CD4-positive, alpha-beta T cell treated with Interleukin-10 for 1 hour (primary cell): Measurements from ENCODE around the gene TMEM39B.
A peak's percentile ranks its signal among the peaks of the same experiment; 100 is the strongest.
"Not testable (repeated sequence)": the region's sequence is repeated elsewhere in the genome, so short reads cannot be mapped to it uniquely, and the experiment has no call there.

Source experiments
- DNase-seq: peaks from one replicate; pipeline ENCODE4 v3.0.0-alpha.2; 2020

TMEM39B gene

GRCh38 chr1:32071758-32072621, 749 bp upstream of the TMEM39B start:
- DNase-seq: no peak

DNA sequence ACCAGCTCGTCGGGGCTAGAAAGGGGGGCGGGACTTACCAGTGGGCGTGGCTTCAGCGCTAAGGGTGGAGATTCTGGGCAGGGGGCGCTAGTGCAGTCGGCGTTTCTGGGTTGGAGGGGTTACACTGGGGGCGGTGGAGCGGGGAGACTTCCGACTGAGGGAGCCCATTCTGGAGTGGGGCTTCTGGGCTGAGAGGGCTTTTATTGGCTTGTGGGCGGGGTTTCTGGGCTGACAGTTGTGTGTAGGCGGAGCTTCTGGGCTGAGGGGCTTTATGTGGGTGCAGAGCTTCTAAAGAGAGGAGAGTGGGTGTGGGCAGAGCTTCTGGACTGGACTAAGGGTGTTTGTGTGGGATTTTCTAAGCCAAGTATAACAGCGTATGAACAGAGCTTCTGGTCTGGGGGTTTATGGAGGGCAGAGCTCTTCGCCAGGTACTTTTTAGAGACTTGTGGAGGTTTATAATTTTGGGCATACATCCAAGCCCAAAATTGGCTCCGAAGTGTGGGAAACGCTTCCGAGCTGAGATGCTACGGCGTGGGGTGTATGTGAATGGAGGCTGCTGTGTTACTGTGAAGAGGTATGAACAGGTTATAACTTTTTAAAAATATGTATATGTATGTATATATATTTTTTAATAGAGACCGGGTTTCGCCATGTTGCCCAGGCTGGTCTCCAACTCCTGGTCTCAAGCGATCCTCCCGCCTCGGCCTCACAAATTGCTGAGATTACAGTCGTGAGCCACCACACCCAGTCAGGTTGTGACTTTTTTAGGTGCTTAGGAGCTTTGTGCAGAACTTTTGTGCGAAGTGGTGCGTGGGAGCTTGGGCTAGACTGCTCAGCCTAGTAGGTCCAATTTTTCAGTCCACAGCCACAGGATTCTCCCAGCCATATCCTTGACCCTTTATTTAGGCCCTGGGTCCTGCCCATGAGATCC, 825 bp downstream of the TMEM39B start:
- DNase-seq: no peak

GRCh38 chr1:32074841-32075240, 2.1 kb downstream of the TMEM39B start:
- no peak for DNase-seq

- no peak for DNase-seq
These were observed 4.7 kb downstream of the TMEM39B start for GRCh38 chr1:32077451-32077850.

- no peak for DNase-seq
These were observed 9.3 kb downstream of the TMEM39B start for GRCh38 chr1:32082022-32082421.

DNA sequence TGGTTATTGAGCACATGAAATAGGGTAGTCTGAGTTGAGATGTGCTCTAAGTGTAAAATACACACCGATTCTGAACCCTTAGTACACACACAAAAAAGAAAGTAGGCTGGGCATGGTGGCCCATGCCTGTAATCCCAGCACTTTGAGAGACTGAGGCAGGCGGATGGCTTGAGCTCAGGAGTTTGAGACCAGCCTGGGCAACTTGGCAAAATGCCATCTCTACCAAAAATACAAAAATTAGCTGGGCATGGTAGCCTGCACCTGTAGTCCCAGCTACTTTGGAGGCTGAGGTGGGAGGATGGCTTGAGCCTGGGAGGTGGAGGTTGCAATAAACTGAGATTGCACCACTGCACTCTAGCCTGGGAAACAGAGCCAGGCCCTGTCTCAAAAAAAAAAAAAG, 13.6 kb downstream of the TMEM39B start:
- DNase-seq: not testable (repeated sequence)

GRCh38 chr1:32091176-32091575, 18.4 kb downstream of the TMEM39B start:
- no peak for DNase-seq

DNA sequence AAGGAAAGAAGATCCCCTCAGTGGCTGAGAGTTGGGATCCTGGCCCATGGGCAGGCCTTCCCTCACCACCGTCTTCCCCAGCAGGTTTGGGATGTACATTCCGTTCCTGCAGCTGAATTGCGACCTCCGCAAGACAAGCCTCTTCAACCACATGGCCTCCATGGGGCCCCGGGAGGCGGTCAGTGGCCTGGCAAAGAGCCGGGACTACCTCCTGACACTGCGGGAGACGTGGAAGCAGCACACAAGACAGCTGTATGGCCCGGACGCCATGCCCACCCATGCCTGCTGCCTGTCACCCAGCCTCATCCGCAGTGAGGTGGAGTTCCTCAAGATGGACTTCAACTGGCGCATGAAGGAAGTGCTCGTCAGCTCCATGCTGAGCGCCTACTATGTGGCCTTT, 18.9 kb downstream of the TMEM39B start:
- no peak for DNase-seq

DNA sequence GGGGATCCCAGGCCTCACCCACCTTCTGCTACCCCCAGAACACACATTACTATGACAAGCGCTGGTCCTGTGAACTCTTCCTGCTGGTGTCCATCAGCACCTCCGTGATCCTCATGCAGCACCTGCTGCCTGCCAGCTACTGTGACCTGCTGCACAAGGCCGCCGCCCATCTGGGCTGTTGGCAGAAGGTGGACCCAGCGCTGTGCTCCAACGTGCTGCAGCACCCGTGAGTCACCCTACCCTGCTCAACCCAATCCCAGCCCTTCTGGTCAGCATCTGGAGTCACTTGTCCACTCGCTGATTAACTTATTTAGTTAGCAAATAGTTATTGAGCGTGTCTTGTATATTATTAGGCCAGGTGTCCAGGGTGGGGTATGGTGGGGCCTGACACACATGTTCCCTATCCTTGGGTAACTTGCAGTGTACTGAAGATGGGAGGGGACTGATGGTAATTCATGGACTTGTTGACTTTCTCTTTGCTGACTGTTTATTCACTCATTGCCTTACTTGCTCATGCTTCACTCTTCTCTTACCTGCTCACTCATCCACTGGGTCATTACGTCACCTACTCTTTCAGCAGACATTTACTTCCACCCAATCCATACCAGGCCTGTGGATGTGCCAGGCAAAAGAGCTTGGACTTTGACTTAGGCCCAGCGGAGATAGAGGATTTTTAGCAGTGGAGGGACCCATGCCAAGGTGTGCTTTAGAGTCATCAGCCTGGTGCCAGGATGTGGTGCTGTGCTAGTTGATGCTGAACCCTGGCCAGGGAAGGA, 22.2 kb downstream of the TMEM39B start:
- no peak for DNase-seq

DNA sequence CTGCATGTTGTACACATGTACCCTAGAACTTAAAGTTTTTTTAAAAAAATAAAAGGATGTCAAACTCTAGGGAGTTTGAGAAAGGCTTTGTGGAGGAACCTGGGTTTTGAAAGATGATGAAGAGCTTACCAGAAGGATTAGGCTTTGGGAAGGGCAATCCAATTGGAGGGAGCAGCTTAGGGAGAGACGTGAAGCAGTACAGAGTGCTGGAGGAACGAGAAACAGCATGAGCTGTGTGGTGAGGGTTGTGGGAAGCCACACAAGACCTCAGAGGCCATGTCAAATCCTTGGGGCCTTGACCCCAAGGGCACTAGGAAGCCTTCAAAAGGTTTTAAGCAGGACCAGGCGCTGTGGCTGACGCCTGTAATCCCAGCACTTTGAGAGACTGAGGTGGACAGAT, 26.7 kb downstream of the TMEM39B start:
- DNase-seq: no peak

DNA sequence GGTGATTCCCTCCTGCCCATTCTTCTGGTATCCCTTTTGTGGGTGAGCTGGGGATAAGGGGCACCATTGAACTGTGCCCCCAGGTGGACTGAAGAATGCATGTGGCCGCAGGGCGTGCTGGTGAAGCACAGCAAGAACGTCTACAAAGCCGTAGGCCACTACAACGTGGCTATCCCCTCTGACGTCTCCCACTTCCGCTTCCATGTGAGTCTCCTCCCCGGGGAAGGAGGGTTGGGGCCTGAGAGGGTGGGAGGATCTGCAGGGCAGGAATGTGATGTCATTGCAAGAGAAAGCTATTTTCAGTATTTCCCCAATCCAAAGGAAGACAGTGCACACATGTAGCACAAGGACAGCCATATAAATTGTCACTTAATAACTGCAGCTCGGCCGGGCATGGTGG, 27.6 kb downstream of the TMEM39B start:
- no peak for DNase-seq

GRCh38 chr1:32100807-32101708, 28.3 kb downstream of the TMEM39B start:
- DNase-seq: no peak

DNA sequence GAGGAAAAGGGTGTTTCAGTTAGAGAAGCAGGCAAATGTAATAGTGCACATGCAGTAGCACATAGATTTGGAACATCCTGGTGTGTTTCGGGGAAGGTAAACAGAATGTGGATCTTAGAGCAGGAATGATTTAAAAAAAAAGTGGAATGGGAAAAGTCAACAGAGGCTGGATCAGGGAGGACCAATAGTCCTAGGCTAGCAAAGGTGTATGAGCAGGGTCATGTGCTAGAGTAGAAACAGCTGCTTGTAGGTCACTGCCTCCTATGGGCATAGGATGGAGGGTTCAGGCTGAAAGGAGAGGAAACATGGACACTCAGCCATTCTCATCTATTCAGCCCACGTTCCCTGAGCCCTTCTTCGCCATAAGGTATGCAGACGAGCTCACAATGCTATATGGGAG, 31.4 kb downstream of the TMEM39B start:
- no peak for DNase-seq

- no peak for DNase-seq
These were observed 32.6 kb downstream of the TMEM39B start for GRCh38 chr1:32105338-32105737.

GRCh38 chr1:32106663-32107275, 34.0 kb downstream of the TMEM39B start:
- DNase-seq: no peak

DNA sequence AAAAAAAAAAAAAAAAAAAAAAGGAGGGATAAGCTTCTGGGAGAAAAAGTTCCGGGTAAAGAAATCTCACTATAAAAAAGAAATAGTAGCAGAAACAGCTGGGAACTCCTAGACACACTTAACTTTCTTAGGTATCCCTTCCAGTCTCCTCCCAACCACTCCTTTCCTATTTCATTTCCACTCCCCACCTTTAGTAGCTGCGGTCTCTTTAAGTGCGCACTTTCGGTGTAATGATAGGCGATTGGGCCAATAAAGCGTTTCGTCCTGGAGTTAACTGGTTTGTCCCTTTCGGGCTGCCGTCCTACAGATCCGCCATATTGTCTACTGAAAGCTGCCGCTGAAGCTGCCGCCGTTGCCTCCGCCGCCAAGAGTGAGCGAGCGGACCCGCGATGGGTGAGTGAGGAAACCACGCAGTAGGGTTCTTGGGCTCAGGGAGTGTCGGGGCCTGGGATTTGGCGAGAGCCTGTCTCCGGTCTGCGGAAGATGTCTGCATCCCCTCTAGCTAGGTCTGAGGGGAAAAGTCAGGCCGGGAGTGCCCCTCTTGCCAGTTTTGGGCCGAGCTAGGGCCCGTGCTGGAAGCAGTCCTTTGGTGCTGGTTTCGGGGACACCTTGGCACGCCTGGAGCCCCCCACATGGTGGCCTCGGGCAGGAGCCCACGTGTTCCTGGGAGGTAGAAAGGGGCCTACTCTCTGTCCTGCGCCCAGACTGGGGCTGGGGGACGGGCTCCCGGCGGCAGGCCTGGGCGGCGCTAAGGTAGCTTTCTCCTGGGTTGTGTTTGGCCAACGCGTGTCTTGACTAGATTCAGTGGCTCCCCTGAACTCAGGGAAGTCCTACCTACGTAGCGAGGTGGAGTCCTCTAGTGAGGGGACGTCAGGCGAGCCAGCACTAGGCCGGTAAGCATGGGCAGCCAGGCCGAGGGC, 35.3 kb downstream of the TMEM39B start, which contains the start of gene KPNA6:
Gene KPNA6, plus strand, starts transcription at position 315 of the 920 bp plus-strand sequence. Its CDS starts 75 bp downstream, at position 390.
- DNase-seq: peak; percentile 96

- no peak for DNase-seq
These were observed 38.4 kb downstream of the TMEM39B start for GRCh38 chr1:32111040-32111623.

DNA sequence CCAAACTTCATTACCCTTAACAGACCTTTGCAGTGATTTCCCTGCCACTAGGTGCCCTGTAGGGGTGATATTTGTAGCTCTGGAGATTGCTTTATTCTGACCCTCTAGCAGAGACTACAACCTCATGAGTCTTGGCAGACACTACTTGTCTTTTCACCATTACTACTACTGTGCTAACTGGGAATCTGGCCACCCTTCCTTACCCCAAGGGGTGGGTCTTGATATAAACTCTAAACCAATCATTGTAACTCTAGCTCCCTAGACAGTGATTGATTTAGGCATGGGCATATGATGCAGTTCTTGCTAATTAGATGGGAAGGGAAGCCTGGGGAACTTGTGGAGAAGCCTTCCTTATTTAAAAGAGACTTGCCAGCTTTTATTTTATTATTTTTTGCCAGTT, 39.0 kb downstream of the TMEM39B start:
- DNase-seq: no peak

DNA sequence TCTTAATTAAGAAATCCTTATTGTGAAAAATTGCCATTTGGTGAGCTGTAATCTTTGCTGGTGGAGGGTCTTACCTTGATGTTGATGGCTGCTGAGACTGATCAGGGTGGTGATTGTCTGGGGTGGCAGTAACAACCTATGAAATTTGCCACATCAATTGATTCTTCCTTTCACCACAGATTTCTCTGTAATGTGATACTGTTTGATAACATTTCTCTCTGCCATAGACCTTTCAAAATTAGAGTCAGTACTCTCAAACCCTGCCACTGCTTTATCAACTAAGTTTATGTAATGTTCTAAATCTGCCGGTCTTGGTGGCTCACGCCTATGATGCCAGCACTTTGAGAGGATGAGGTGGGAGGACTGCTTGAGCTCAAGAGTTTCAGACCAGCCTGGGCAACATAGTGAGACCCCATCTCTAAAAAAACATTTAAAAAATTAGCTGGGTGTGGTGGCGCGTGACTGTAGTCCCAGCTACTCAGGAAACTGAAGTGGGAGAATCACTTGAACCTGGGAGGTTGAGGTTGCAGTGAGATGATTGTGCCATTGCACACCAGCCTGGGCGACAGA, 40.2 kb downstream of the TMEM39B start:
- DNase-seq: peak; percentile 23
